RKO (cell line): ENCODE results near the gene GSN.

ENCODE experiments used
- DNase-seq: peaks from one replicate; pipeline ENCODE4 v3.0.0-alpha.2; 2016; ENCODE audit warnings: low spot score

GSN gene

GRCh38 chr9:121303456-121304451, 35.8 kb downstream of the GSN start:
- DNase-seq: no peak

GRCh38 chr9:121304707-121305106, 36.7 kb downstream of the GSN start:
- no peak for DNase-seq

DNA sequence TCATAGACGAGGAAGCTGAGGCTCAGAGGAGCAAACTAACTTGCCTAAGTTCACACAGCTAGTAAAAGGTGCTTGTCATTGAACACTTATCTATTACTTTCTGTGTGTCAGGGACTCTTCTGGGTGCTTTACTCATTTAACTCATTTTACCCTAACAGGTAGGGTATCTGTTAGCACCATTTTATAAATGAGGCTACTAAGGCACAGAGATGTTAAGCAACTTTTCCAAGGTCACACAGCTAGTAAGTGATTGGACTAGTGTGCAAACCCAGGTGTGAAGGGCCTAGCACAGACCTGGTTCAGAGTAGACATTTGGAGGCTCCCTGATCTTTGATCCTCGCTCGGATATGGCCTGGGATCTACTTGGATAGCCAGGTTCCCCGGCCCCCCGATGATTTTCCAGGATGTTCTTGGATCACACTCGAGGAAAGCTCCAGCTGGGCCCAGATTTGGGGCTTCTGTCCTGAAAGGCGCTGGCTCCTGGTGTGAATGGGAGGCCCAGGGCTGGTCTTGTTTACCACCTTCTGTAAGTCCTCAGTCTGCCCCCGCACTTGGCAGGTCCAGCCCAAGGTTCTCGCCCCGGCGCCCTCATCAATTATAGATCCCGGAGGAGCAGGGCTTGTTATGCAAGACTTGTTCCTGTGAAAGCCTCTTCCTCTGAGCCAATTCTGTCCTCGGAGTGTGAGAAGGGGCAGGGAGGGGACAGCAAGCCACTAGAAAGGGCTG, 37.5 kb downstream of the GSN start:
- no peak for DNase-seq

DNA sequence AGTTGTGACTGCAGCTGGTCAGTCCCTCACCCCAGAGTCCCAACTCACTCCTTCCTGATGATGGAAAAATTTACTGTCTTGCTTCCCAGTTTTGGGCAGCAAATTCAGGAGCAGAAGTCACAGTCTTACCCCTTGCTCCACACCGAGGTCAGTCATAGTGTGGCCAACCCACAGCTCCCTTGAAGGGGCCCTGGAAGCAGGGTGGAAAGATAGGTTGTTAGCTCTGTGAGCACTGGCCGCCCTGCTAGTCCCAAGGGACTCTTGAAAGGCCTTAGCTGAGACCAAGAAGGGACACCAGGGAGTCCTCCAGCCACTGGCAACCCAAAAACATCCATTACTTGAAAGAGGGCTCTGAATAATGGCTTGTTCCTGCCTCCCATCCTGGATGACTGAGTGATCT, 40.0 kb downstream of the GSN start:
- DNase-seq: no peak

GRCh38 chr9:121308765-121309164, 40.8 kb downstream of the GSN start:
- DNase-seq: no peak

GRCh38 chr9:121309171-121309570, 41.2 kb downstream of the GSN start:
- DNase-seq: no peak

DNA sequence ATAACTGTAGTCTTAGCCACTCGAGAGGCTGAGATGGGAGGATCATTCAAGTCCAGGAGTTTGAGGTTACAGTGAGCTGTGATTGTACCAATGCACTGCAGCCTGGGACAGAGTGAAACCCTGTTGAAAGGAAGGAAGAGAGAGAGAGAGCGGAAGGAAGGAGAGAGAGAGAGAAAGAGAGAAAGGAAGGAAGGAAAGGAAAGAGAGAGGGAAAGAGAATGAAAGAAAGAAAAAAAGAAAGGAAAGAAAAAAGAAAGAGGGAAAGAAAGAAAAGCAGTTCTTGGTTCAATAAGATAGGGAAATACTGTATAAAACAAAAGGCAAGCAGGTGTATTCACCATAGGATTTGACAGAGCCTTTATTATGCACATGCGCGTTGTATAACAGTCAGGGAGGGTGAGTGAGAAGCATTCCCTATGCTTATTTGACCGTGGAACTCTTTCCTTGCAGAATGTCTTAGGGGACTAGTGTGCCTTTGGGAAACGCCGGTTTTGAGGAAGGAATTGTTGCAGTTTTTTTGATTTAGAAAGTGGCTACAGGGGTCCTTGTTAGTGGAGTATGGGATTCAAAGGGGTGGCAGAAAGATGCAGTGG, 42.0 kb downstream of the GSN start:
- no peak for DNase-seq

GRCh38 chr9:121310571-121310970, 42.6 kb downstream of the GSN start:
- no peak for DNase-seq

GRCh38 chr9:121312169-121312568, 44.2 kb downstream of the GSN start:
- no peak for DNase-seq

DNA sequence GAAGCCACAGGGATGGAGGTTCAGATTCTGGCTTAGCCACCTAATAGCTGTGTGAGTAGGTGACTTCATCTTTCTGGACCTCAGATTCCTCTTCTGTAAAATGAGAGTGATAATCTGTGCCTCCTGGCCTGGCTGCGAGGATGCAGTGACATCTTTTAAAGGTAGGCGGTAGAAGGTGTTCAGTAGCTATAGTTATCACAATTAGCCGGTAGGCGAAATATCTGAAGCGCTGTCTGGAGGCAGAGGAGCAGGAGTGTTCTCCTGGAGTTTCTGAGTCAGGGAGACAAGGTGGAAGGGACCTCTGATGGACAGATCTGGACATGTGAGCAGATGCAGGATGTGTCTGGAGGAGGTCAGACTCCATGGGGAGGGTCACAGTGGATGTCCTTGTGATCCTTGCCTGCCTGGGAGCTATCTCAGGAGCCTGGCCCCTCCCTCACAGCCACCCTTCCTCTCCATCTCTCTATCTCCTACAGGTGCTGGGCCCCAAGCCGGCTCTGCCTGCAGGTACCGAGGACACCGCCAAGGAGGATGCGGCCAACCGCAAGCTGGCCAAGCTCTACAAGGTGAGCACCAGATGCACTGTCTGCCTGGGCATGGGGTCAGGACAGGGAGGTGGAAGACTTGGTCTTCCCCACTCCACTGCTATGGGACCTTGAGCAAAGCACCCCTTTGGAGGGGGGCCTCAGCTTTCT, 45.6 kb downstream of the GSN start:
- DNase-seq: no peak

- no peak for DNase-seq
Measured at GRCh38 chr9:121316378-121316777, 48.4 kb downstream of the GSN start.

GRCh38 chr9:121316852-121317373, 49.0 kb downstream of the GSN start:
- DNase-seq: no peak

DNA sequence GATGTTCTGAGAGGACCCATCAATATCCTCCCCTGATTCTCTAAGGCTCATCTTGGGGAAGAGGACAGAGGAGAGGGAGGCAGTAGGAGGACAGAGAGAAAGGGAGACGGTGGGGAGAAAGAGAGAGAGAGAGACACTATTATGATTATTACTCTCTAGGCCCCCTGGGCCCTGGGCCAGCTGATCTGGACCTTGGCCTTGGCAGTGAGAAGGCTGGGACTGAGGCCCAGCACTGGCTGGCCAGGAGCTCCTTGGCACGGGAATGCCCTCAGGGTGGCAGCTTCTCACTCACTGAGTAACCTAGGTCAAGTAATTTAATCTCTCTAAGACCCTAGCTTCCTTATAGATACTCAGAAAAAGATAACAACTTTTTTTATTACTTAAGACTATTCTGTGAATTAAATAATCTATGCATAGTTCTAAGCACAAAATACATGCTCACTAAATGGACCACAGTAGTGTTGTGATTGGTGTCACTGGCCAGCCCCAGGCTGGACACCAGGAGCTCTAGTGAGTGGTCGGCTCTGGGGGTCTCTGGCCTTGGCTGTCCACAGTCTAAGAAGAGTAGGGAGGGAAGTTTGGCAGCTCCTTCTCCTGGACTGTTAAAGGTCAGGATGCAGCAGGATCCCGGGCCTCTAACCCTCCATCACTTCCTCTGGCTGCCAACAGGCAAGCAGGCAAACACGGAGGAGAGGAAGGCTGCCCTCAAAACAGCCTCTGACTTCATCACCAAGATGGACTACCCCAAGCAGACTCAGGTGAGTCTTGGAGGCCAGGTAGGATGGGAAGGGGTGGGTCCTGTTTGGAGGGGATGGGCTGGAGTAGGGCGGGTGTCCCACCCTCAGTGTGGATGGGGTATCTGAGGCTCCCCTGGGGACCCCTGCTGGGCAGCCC, 50.0 kb downstream of the GSN start:
- no peak for DNase-seq

- DNase-seq: no peak
Measured at GRCh38 chr9:121318631-121319382, 50.8 kb downstream of the GSN start.

- DNase-seq: no peak
Measured at GRCh38 chr9:121319383-121319780, 51.4 kb downstream of the GSN start.

GRCh38 chr9:121321016-121321503, 53.1 kb downstream of the GSN start:
- DNase-seq: no peak

DNA sequence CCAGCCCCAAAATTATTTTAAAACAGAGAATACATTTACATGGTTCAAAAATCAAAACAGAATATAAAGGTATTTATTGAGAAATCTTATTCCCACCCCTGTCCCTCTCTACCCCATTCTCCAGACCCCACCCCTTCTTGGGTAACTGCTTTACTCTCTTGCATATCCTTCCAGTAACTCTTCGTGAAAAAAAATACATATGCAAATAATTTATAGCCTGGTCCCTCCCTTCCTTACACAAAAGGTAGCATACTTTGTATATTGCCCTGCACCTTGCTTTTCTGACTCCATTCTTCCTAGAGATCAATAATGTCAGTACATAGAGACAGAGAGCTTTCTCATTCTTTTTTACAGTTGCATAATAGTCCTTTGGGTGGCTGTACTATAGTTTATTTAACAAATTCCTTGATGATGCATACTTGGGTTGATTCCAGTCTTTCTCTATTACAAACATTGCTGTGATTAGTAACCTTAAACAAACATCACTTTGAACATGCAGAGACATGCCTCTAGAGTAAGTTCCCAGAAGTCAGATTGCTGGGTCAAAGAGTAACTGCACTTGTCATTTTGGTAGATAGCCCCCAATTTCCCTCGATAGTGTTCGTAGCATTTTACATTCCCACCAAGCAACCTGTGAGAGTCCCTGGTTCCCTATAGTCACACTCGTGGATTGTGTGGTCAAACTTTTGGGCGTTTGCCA, 54.2 kb downstream of the GSN start:
- DNase-seq: peak; percentile 77

DNA sequence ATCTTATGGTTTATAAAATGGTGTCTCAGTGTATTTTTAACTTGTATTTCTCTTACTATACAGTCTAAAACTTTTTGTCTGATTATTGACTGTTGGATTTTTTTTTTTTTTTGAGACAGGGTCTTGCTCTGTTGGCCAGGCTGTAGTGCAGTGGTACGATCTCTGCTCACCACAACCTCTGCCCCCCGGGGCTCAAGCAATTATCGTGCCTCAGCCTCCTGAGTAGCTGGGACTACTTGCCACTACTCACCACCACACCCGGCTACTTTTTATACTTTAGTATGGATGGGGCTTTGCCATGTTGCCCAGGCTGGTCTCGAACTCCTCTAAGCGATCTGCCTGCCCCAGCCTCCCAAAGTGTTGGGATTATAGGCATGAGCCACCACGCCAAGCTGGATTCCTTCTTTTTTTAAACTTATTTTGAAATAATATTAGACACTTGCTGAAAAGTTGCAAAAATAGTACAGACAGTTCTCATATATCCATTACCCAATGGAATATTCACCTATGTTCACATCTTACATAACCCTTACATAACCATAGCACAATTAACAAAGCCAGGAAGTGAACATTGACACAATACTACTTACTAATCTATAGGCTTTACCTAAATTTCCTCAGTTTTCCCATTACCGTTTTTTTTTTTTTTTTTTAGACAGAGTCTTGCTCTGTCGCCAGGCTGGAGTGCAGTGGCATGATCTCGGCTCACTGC, 54.9 kb downstream of the GSN start:
- DNase-seq: no peak
